SK-N-SH (cell line): Measurements from ENCODE around the gene TMEM198. TPM values are rescaled to one million over a fixed set of nuclear protein-coding genes. Genes with fewer than 3 reads are reported as not detected.

Experiments
- CTCF ChIA-PET: fragments of 300-600, 350-600 bp; formaldehyde crosslinking; extraction: SDS; loops from one replicate; lab custom pipeline; 2021; lab: Yijun Ruan, JAX
- POLR2A ChIA-PET: fragments of 350-600 bp; sonication (Branson Sonifier 250); formaldehyde crosslinking; extraction: SDS; loops from one replicate; lab custom pipeline; 2020; ENCODE audit warnings: antibody characterized with exemption, inconsistent platforms; lab: Yijun Ruan, JAX
- DNase-seq: peaks from one replicate; pipeline ENCODE4 v3.0.0; 2012
- H2AFZ ChIP-seq: fragments of 200-600 bp; sonication (generic); 2 replicates; pipeline ENCODE4 v1.8.1; 2016; ENCODE audit warnings: antibody characterized with exemption, mild to moderate bottlenecking, low read depth
- H3F3A ChIP-seq: fragments of 200-600 bp; sonication (generic); replicated peaks from 2 replicates; pipeline ENCODE3; 2016; ENCODE audit warnings: antibody characterized with exemption, mild to moderate bottlenecking; ENCODE audit not compliant: insufficient read depth
- H3K27ac ChIP-seq, 2 experiments: fragments of 200-500 bp in 1 of 2; fragments of 200-600 bp in 1 of 2; sonication (Bioruptor generic) in 1 of 2; sonication (generic), shearing (Covaris generic) in 1 of 2; 2 replicates each; pipeline versions ENCODE4 v1.5.1 to v1.6.1; 2014 to 2016; ENCODE audit warnings: low read depth in 2 of 2, inconsistent platforms in 1 of 2, low read length in 1 of 2, mild to moderate bottlenecking in 1 of 2, mixed read lengths in 1 of 2
- H3K27me3 ChIP-seq: fragments of 200-600 bp; sonication (generic), shearing (Covaris generic); 2 replicates; pipeline ENCODE4 v1.6.1; 2016; ENCODE audit warnings: mixed run types; ENCODE audit not compliant: insufficient read depth
- H3K36me3 ChIP-seq, 2 experiments: fragments of 200-500 bp in 1 of 2; fragments of 200-600 bp in 1 of 2; sonication (Bioruptor generic) in 1 of 2; sonication (generic) in 1 of 2; replicated peaks in 1 of 2; 2 replicates each; pipeline versions ENCODE3 to v1.5.1; 2014 to 2016; ENCODE audit warnings: low read length in 1 of 2, mild to moderate bottlenecking in 1 of 2; ENCODE audit not compliant: insufficient read depth in 2 of 2, control insufficient read depth in 1 of 2
- H3K4me1 ChIP-seq, 2 experiments: fragments of 200-500 bp in 1 of 2; fragments of 200-600 bp in 1 of 2; sonication (Bioruptor generic) in 1 of 2; sonication (generic), shearing (Covaris generic) in 1 of 2; 2 replicates each; pipeline versions ENCODE4 v1.5.1 to v1.6.1; 2014 to 2016; ENCODE audit warnings: low read depth in 1 of 2, low read length in 1 of 2, mixed run types in 1 of 2; ENCODE audit not compliant: insufficient read depth in 2 of 2, control insufficient read depth in 1 of 2
- H3K4me2 ChIP-seq: fragments of 200-600 bp; sonication (generic), shearing (Covaris generic); 2 replicates; pipeline ENCODE4 v1.6.1; 2017; ENCODE audit warnings: mixed run types
- H3K4me3 ChIP-seq, 2 experiments: fragments of 200-500 bp in 1 of 2; fragments of 200-600 bp in 1 of 2; sonication (Bioruptor generic) in 1 of 2; sonication (generic), shearing (Covaris generic) in 1 of 2; 2 replicates each; pipeline versions ENCODE4 v1.5.1 to v1.8.1; 2014 to 2016; ENCODE audit warnings: low read depth in 2 of 2, inconsistent platforms in 1 of 2, low read length in 1 of 2, mild to moderate bottlenecking in 1 of 2, mixed read lengths in 1 of 2, moderate library complexity in 1 of 2
- H3K79me2 ChIP-seq: fragments of 200-600 bp; sonication (generic); 2 replicates; pipeline ENCODE4 v1.8.1; 2017; ENCODE audit warnings: mild to moderate bottlenecking; ENCODE audit not compliant: insufficient read depth
- H3K9ac ChIP-seq: fragments of 200-600 bp; sonication (generic); 2 replicates; pipeline ENCODE4 v1.6.1; 2017; ENCODE audit warnings: mixed run types
- H3K9me2 ChIP-seq: fragments of 200-600 bp; sonication (generic); 2 replicates; pipeline ENCODE4 v1.6.1; 2017; ENCODE audit warnings: mixed run types
- H3K9me3 ChIP-seq: fragments of 200-600 bp; sonication (generic); 2 replicates; pipeline ENCODE4 v1.6.1; 2017; ENCODE audit warnings: mixed run types, mild to moderate bottlenecking, moderate library complexity
- H4K20me1 ChIP-seq: fragments of 200-600 bp; sonication (generic); 2 replicates; pipeline ENCODE4 v1.6.1; 2017; ENCODE audit warnings: mild to moderate bottlenecking, mixed run types; ENCODE audit not compliant: insufficient read depth
- CHD2 ChIP-seq: fragments of 150-350 bp; IDR thresholded peaks from 2 replicates; pipeline ENCODE4 v1.6.1; 2018; ENCODE audit warnings: low read length; ENCODE audit not compliant: partially characterized antibody
- EP300 ChIP-seq, 2 experiments: IDR thresholded peaks; 2 replicates each; pipeline versions ENCODE4 v1.4.0 to v1.6.1; 2012; ENCODE audit warnings: borderline replicate concordance in 1 of 2, low read depth in 1 of 2, low read length in 1 of 2
- EZH2phosphoT487 ChIP-seq: fragments of 200-600 bp; sonication (generic); IDR thresholded peaks from 2 replicates; pipeline ENCODE4 v1.6.1; 2017; ENCODE audit warnings: low read depth, mixed run types, mild to moderate bottlenecking, antibody characterized with exemption, moderate library complexity, borderline replicate concordance
- FOSL2 ChIP-seq: IDR thresholded peaks from 2 replicates; pipeline ENCODE4 v1.4.0; 2012; ENCODE audit warnings: low read depth, mild to moderate bottlenecking, moderate library complexity, borderline replicate concordance
- FOXJ3 ChIP-seq: sonication (generic); formaldehyde crosslinking; IDR thresholded peaks from 2 replicates; pipeline ENCODE4 v1.5.1; 2020; ENCODE audit warnings: mild to moderate bottlenecking, missing genetic modification reagents
- FOXM1 ChIP-seq: IDR thresholded peaks from 2 replicates; pipeline ENCODE4 v1.4.0; 2012; ENCODE audit warnings: low read depth, mild to moderate bottlenecking
- GABPA ChIP-seq: IDR thresholded peaks from 2 replicates; pipeline ENCODE4 v1.4.0; 2012; ENCODE audit warnings: low read depth, mild to moderate bottlenecking
- GATA2 ChIP-seq: sonication (generic); formaldehyde crosslinking; IDR thresholded peaks from 2 replicates; pipeline ENCODE4 v1.5.0; 2020; ENCODE audit warnings: mild to moderate bottlenecking, missing genetic modification reagents
- MAX ChIP-seq: IDR thresholded peaks from 2 replicates; pipeline ENCODE4 v1.4.0; 2012; ENCODE audit warnings: low read depth
- MEF2A ChIP-seq: IDR thresholded peaks from 2 replicates; pipeline ENCODE4 v1.4.0; 2012; ENCODE audit warnings: low read depth, borderline replicate concordance
- MXI1 ChIP-seq: IDR thresholded peaks from 2 replicates; pipeline ENCODE4 v1.6.1; 2012; ENCODE audit warnings: mild to moderate bottlenecking, low read depth, low read length, improper control_type of control experiment
- NFIC ChIP-seq: IDR thresholded peaks from 2 replicates; pipeline ENCODE4 v1.4.0; 2012; ENCODE audit warnings: borderline replicate concordance
- NRF1 ChIP-seq: IDR thresholded peaks from 2 replicates; pipeline ENCODE4 v1.6.1; 2012; ENCODE audit warnings: low read depth, mild to moderate bottlenecking, low read length
- PBX3 ChIP-seq: IDR thresholded peaks from 2 replicates; pipeline ENCODE4; 2012
- RAD21 ChIP-seq: IDR thresholded peaks from 2 replicates; pipeline ENCODE4 v1.6.1; 2012; ENCODE audit warnings: mild to moderate bottlenecking, low read length
- RCOR1 ChIP-seq: fragments of 150-350 bp; IDR thresholded peaks from 2 replicates; pipeline ENCODE4 v1.6.1; 2017; ENCODE audit warnings: antibody characterized with exemption, low read length
- RFX5 ChIP-seq: IDR thresholded peaks from 2 replicates; pipeline ENCODE4 v1.6.1; 2012; ENCODE audit warnings: mild to moderate bottlenecking, improper control_type of control experiment, low read length
- RXRA ChIP-seq: IDR thresholded peaks from 2 replicates; pipeline ENCODE4 v1.4.0; 2012; ENCODE audit warnings: low read depth, mild to moderate bottlenecking, borderline replicate concordance
- SMC3 ChIP-seq: IDR thresholded peaks from 2 replicates; pipeline ENCODE4 v1.6.1; 2012; ENCODE audit warnings: low read depth, low read length, improper control_type of control experiment
- TAF1 ChIP-seq: IDR thresholded peaks from 2 replicates; pipeline ENCODE4 v1.6.1; 2012; ENCODE audit warnings: low read depth, mild to moderate bottlenecking, low read length, moderate library complexity, borderline replicate concordance
- USF1 ChIP-seq: IDR thresholded peaks from 2 replicates; pipeline ENCODE4 v1.4.0; 2012; ENCODE audit warnings: low read depth, borderline replicate concordance
- YY1 ChIP-seq: IDR thresholded peaks from 2 replicates; pipeline ENCODE4 v1.4.0; 2012; ENCODE audit warnings: low read depth, mild to moderate bottlenecking
- WGBS: methylation state at CpG from one replicate; pipeline ENCODE4 v1.1.6; 2017; ENCODE audit warnings: low lambda C conversion rate; 5-methylcytosine and 5-hydroxymethylcytosine counted together
- polyA plus RNA-seq, 3 experiments: library from polyadenylated mRNA; depleted of rRNA; stranded (reverse); fragments of >200 nt; gene quantifications; 2 replicates each; pipeline ENCODE4 v1.2.3, GENCODE V29; 2012
- TF ChIP-seq, protein P1 (sequence below): fragments of 150-350 bp; IDR thresholded peaks from 2 replicates; pipeline ENCODE4 v1.6.1; 2016; ENCODE audit warnings: mild to moderate bottlenecking, low read depth, low read length
- TF ChIP-seq, protein P2 (sequence below): fragments of 150-350 bp; IDR thresholded peaks from 2 replicates; pipeline ENCODE4 v1.6.1; 2017; ENCODE audit warnings: antibody characterized with exemption, low read length, low read depth, borderline replicate concordance

The TMEM198 gene
- polyA plus RNA-seq, 1 of the 3 experiments (the other 2 are of a cell fraction) = 4.7 TPM

DNA sequence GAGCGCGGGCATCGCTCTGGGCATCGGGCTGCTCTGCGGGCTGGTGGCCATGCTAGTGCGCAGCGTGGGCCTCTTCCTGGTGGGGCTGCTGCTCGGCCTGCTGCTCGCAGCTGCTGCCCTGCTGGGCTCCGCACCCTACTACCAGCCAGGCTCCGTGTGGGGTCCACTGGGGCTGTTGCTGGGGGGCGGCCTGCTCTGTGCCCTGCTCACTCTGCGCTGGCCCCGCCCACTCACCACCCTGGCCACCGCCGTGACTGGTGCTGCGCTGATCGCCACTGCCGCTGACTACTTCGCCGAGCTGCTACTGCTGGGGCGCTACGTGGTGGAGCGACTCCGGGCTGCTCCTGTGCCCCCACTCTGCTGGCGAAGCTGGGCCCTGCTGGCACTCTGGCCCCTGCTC lies 3.8 kb downstream of the TMEM198 start:
- no peak for DNase-seq
- peaks cover 0 to 29% of the 10 kb centered on the region in 2 experiments; a peak in 1 of 4 replicates for H3K4me1 ChIP-seq
- 0 out of 2 replicates have a peak, but pooled peaks cover 6% of the 10 kb centered on the region for H3K79me2 ChIP-seq
- no peaks in the 10 kb centered on the region for H3K9me2 ChIP-seq
- peaks cover 3% of the 10 kb centered on the region for H3F3A ChIP-seq
- H3K9ac ChIP-seq = no peak overlapping the region
- no peak overlapping the region for H2AFZ ChIP-seq
- TF ChIP-seq RXRA (no peak), NFIC (no peak), TAF1 (no peak), GABPA (no peak), NRF1 (no peak), FOXJ3 (CRISPR knock-in tag) (no peak), RFX5 (no peak), GATA2 (no peak), RAD21 (no peak), MAX (no peak), USF1 (no peak)
- TF ChIP-seq, protein P1, sequence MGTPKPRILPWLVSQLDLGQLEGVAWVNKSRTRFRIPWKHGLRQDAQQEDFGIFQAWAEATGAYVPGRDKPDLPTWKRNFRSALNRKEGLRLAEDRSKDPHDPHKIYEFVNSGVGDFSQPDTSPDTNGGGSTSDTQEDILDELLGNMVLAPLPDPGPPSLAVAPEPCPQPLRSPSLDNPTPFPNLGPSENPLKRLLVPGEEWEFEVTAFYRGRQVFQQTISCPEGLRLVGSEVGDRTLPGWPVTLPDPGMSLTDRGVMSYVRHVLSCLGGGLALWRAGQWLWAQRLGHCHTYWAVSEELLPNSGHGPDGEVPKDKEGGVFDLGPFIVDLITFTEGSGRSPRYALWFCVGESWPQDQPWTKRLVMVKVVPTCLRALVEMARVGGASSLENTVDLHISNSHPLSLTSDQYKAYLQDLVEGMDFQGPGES = no peak
- no peaks in the 10 kb centered on the region for H3K27me3 ChIP-seq
- no peak overlapping the region for H3K27ac ChIP-seq
- H4K20me1 ChIP-seq = peaks cover 2% of the 10 kb centered on the region; the same call in 1 of the 2 replicates
- no peak overlapping the region for H3K4me2 ChIP-seq
- CTCF ChIA-PET = interaction anchor here (1.8 to 3.0 kb wide), 2 partner anchors 13 to 72 kb away, joined by 6 to 23 read pairs; no protein-coding TSS in a partner anchor
- POLR2A ChIA-PET = no interaction called here
- WGBS = 97% methylated on average over 6 of the region's 26 CpGs
- H3K9me3 ChIP-seq = no peaks in the 10 kb centered on the region
- peaks cover 0 to 2% of the 10 kb centered on the region in 2 experiments for H3K36me3 ChIP-seq
- no peak overlapping the region for H3K4me3 ChIP-seq

DNA sequence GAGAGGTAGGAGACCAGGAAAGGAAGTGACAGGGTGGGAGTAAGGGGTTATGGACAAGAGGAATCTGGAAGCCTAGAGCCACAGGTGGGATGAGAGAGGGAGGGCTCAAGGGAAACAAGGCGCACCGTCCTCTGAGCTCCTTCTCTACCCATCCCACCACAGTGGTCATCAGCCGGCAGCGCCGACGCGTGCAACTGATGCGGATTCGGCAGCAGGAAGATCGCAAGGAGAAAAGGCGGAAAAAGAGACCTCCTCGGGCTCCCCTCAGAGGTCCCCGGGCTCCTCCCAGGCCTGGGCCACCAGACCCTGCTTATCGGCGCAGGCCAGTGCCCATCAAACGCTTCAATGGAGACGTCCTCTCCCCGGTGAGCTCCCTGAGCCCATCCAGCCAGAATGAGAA lies 5.2 kb downstream of the TMEM198 start:
- ChIA-PET POLR2A (interaction anchor here (0.8 kb wide), 1 partner anchor 11 kb away, joined by 3 read pairs; no protein-coding TSS in a partner anchor), CTCF (interaction anchor here (0.7 to 3.0 kb wide), 8 partner anchors 11 to 373 kb away, joined by 3 to 23 read pairs (median 4); no protein-coding TSS in a partner anchor)
- DNase-seq = no peak
- H3K4me1 ChIP-seq = peaks cover 0 to 39% of the 10 kb centered on the region in 2 experiments; a peak in 1 of 4 replicates
- no peak overlapping the region for H3K4me3 ChIP-seq
- WGBS = 94% methylated on average over 18 of the region's 18 CpGs
- H3K9me3 ChIP-seq = no peaks in the 10 kb centered on the region
- H3K27me3 ChIP-seq = no peaks in the 10 kb centered on the region
- H3K9me2 ChIP-seq = no peaks in the 10 kb centered on the region
- H3K79me2 ChIP-seq = no peaks in the 10 kb centered on the region
- H3F3A ChIP-seq = no peaks in the 10 kb centered on the region
- no peak overlapping the region for H3K9ac ChIP-seq
- H3K27ac ChIP-seq = no peak overlapping the region
- H4K20me1 ChIP-seq = no peaks in the 10 kb centered on the region
- H3K36me3 ChIP-seq = peaks cover 0 to 2% of the 10 kb centered on the region in 2 experiments
- H2AFZ ChIP-seq = no peak overlapping the region
- no peak overlapping the region for H3K4me2 ChIP-seq
- TF ChIP-seq MEF2A = no peak
- TF ChIP-seq FOXM1 = no peak
- TF ChIP-seq YY1 = no peak
- no peak for TF ChIP-seq FOSL2
- no peak for TF ChIP-seq USF1
- no peak for TF ChIP-seq EP300 (IDR thresholded peaks at IDR 0.05; ENCODE audit: borderline replicate concordance in 1 of 2, low read depth in 1 of 2, low read length in 1 of 2)
- no peak for TF ChIP-seq TAF1
- TF ChIP-seq, protein P2, sequence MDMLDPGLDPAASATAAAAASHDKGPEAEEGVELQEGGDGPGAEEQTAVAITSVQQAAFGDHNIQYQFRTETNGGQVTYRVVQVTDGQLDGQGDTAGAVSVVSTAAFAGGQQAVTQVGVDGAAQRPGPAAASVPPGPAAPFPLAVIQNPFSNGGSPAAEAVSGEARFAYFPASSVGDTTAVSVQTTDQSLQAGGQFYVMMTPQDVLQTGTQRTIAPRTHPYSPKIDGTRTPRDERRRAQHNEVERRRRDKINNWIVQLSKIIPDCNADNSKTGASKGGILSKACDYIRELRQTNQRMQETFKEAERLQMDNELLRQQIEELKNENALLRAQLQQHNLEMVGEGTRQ = no peak
- no peak for TF ChIP-seq FOXJ3 (CRISPR knock-in tag)
- TF ChIP-seq CHD2 = no peak
- no peak for TF ChIP-seq PBX3
- TF ChIP-seq MXI1 = no peak
- TF ChIP-seq GATA2 = no peak
- no peak for TF ChIP-seq RAD21
- no peak for TF ChIP-seq EZH2phosphoT487
- no peak for TF ChIP-seq SMC3
- no peak for TF ChIP-seq RCOR1
